HG02571 (cell line): ENCODE results near the gene DIDO1.
"Not testable (repeated sequence)": the region's sequence is repeated elsewhere in the genome, so short reads cannot be mapped to it uniquely, and the experiment has no call there.

Source experiments
- ATAC-seq: cut with Tn5 transposase; IDR thresholded peaks from one replicate; pipeline ENCODE4 v1.9.1; 2021; ENCODE audit warnings: mild to moderate bottlenecking, moderate library complexity; ENCODE audit not compliant: unreplicated experiment

DIDO1 gene

GRCh38 chr20:62880935-62881661, 45.2 kb downstream of the DIDO1 start:
- no peak for ATAC-seq

- ATAC-seq: no peak
Measured at GRCh38 chr20:62880147-62880934, 46.0 kb downstream of the DIDO1 start.

GRCh38 chr20:62879275-62880146, 46.8 kb downstream of the DIDO1 start:
- ATAC-seq: no peak

GRCh38 chr20:62878244-62879038, 47.9 kb downstream of the DIDO1 start:
- no peak for ATAC-seq

GRCh38 chr20:62876902-62877816, 49.1 kb downstream of the DIDO1 start:
- no peak for ATAC-seq

- ATAC-seq: no peak
Measured at GRCh38 chr20:62876501-62876901, 49.8 kb downstream of the DIDO1 start.

GRCh38 chr20:62875419-62876361, 50.6 kb downstream of the DIDO1 start:
- ATAC-seq: no peak

GRCh38 chr20:62874964-62875344, 51.4 kb downstream of the DIDO1 start:
- no peak for ATAC-seq

GRCh38 chr20:62873681-62874031, 52.6 kb downstream of the DIDO1 start:
- not testable (repeated sequence) for ATAC-seq

- no peak for ATAC-seq
Measured at GRCh38 chr20:62873280-62873679, 53.0 kb downstream of the DIDO1 start.

- no peak for ATAC-seq
Measured at GRCh38 chr20:62872862-62873261, 53.4 kb downstream of the DIDO1 start.

GRCh38 chr20:62872184-62872847, 54.0 kb downstream of the DIDO1 start:
- ATAC-seq: no peak

GRCh38 chr20:62864207-62864606, 62.1 kb downstream of the DIDO1 start:
- ATAC-seq: no peak

GRCh38 chr20:62861726-62862336, 64.5 kb downstream of the DIDO1 start, which contains the start of gene TCFL5:
TCFL5 (minus strand) TSS chr20:62861822; CDS start chr20:62861670, 152 bp downstream.
- peak; percentile 63 for ATAC-seq

- ATAC-seq: peak; percentile 21
Measured at GRCh38 chr20:62860924-62861691, 65.2 kb downstream of the DIDO1 start.

GRCh38 chr20:62860391-62860923, 65.8 kb downstream of the DIDO1 start:
- ATAC-seq: no peak
